Measurements from ENCODE around the gene CASP8. TPM values are rescaled to one million over a fixed set of nuclear protein-coding genes. Genes with fewer than 3 reads are reported as not detected.

The CASP8 gene
- total RNA-seq, 2 donors from 2014 or later = 31.1 to 48.8 TPM

- no peak for ATAC-seq
- intact Hi-C loops (cut with DNase I, micrococcal nuclease) = no loop called here
- DNase-seq = no peak
Observed at GRCh38 chr2:201307876-201308275, 47.5 kb downstream of the CASP8 start.

GRCh38 chr2:201308914-201309313 is 48.6 kb downstream of the CASP8 start:
- no peak for DNase-seq
- no peak for ATAC-seq
- intact Hi-C loops (cut with DNase I, micrococcal nuclease) = no loop called here

- intact Hi-C loops (cut with DNase I, micrococcal nuclease) = no loop called here
- DNase-seq (no peak), ATAC-seq (no peak)
Observed at GRCh38 chr2:201313362-201313761, 53.0 kb downstream of the CASP8 start.

- DNase-seq = no peak
- ATAC-seq = no peak
- intact Hi-C loops (cut with DNase I, micrococcal nuclease) = no loop called here
Observed at GRCh38 chr2:201319511-201319910, 59.2 kb downstream of the CASP8 start.

GRCh38 chr2:201320257-201320656 is 59.9 kb downstream of the CASP8 start:
- no peak for DNase-seq
- intact Hi-C loops (cut with DNase I, micrococcal nuclease) = no loop called here
- ATAC-seq = no peak

GRCh38 chr2:201320701-201321100 is 60.4 kb downstream of the CASP8 start:
- DNase-seq = no peak
- no peak for ATAC-seq
- intact Hi-C loops (cut with DNase I, micrococcal nuclease) = no loop called here

GRCh38 chr2:201322772-201323171 is 62.4 kb downstream of the CASP8 start:
- no peak for ATAC-seq
- intact Hi-C loops (cut with DNase I, micrococcal nuclease) = no loop called here
- DNase-seq = no peak

- intact Hi-C loops (cut with DNase I, micrococcal nuclease) = no loop called here
- ATAC-seq (no peak), DNase-seq (no peak)
Observed at GRCh38 chr2:201327678-201328077, 67.3 kb downstream of the CASP8 start.

GRCh38 chr2:201329409-201329808 is 69.1 kb downstream of the CASP8 start:
- no peak for DNase-seq
- ATAC-seq = no peak
- intact Hi-C loops (cut with DNase I, micrococcal nuclease) = no loop called here

Other genes starting within 250 kb of the CASP8 start
- 10 to 100 TPM; 45.0 to 46.2 TPM for gene HYCC2, start 188.9 kb upstream of the CASP8 start, total RNA-seq
- 100 to 1,000 TPM; 152 to 153 TPM for gene NDUFB3, start 188.5 kb upstream of the CASP8 start, total RNA-seq
- 100 to 1,000 TPM; 139 to 152 TPM for gene CFLAR, start 144.4 kb upstream of the CASP8 start, total RNA-seq
- gene CASP10, start 77.4 kb upstream of the CASP8 start, total RNA-seq = 10 to 100 TPM; 44.3 to 56.0 TPM
- 1 to 10 TPM; 1.3 to 2.1 TPM for gene FLACC1, start 96.8 kb downstream of the CASP8 start, total RNA-seq
- 10 to 100 TPM; 55.7 to 73.7 TPM for gene TRAK2, start 190.9 kb downstream of the CASP8 start, total RNA-seq
- 10 to 100 TPM; 47.5 to 75.9 TPM for gene STRADB, start 191.2 kb downstream of the CASP8 start, total RNA-seq

Data from left colon (tissue), 2 donors.